Chondrocyte (in vitro differentiated cells): Measurements from ENCODE around the gene PKD2. TPM values are rescaled to one million over a fixed set of nuclear protein-coding genes. Genes with fewer than 3 reads are reported as not detected.

Source experiments
- DNase-seq: peaks from one replicate; pipeline ENCODE4 v3.0.0; 2021; ENCODE audit warnings: mixed read lengths, low spot score
- H3K27ac Mint-ChIP-seq: one replicate; pipeline ENCODE4 v1.8.0; 2021; ENCODE audit warnings: mild to moderate bottlenecking, moderate library complexity, mixed read lengths; ENCODE audit not compliant: unreplicated experiment
- H3K27me3 Mint-ChIP-seq: 2 replicates; pipeline ENCODE4 v1.8.0; 2021; ENCODE audit warnings: low read depth, mixed read lengths
- H3K36me3 Mint-ChIP-seq: 2 replicates; pipeline ENCODE4 v1.8.0; 2021; ENCODE audit warnings: low read depth, mixed read lengths
- H3K4me1 Mint-ChIP-seq: 2 replicates; pipeline ENCODE4 v1.8.0; 2021; ENCODE audit warnings: low read depth, mild to moderate bottlenecking, mixed read lengths
- H3K4me3 Mint-ChIP-seq: one replicate; pipeline ENCODE4 v1.8.0; 2021; ENCODE audit warnings: mild to moderate bottlenecking, moderate library complexity, mixed read lengths; ENCODE audit not compliant: unreplicated experiment
- H3K9me3 Mint-ChIP-seq: 2 replicates; pipeline ENCODE4 v1.8.0; 2021; ENCODE audit warnings: low read depth, mixed read lengths
- CTCF ChIP-seq: fragments of 200-600 bp; sonication (generic); IDR thresholded peaks from 2 replicates; pipeline ENCODE4 v1.5.0; 2021; ENCODE audit warnings: antibody characterized with exemption, mild to moderate bottlenecking, moderate library complexity
- total RNA-seq: library from RNA; stranded (reverse); gene quantifications from 3 replicates; pipeline ENCODE4 v1.2.1, GENCODE V29; 2021

Gene PKD2
- total RNA-seq, 1 donor from 2014 or later = 71.7 TPM

- no peak for DNase-seq
- Mint-ChIP-seq H3K4me3 (no peak overlapping the region), H3K27ac (peak overlapping the region; percentile 33), H3K36me3 (no peaks in the 10 kb centered on the region), H3K27me3 (no peaks in the 10 kb centered on the region), H3K4me1 (peaks cover 39% of the 10 kb centered on the region), H3K9me3 (no peaks in the 10 kb centered on the region)
- TF ChIP-seq CTCF = no peak
Measured at GRCh38 chr4:88003261-88003660, 4.2 kb upstream of the PKD2 start.

- no peak for DNase-seq
- no peaks in the 10 kb centered on the region for H3K27me3 Mint-ChIP-seq
- H3K36me3 Mint-ChIP-seq = no peaks in the 10 kb centered on the region
- peaks cover 55% of the 10 kb centered on the region for H3K4me1 Mint-ChIP-seq
- H3K9me3 Mint-ChIP-seq = no peaks in the 10 kb centered on the region
- TF ChIP-seq CTCF = no peak
- H3K4me3 Mint-ChIP-seq = no peak overlapping the region
- peak overlapping the region; percentile 57 for H3K27ac Mint-ChIP-seq
Measured at GRCh38 chr4:88005076-88005475, 2.4 kb upstream of the PKD2 start.

GRCh38 chr4:88005946-88006345 lies 1.5 kb upstream of the PKD2 start:
- Mint-ChIP-seq H3K36me3 (no peaks in the 10 kb centered on the region), H3K27me3 (no peaks in the 10 kb centered on the region), H3K4me3 (no peak overlapping the region), H3K4me1 (peaks cover 63% of the 10 kb centered on the region), H3K9me3 (no peaks in the 10 kb centered on the region), H3K27ac (no peak overlapping the region)
- no peak for DNase-seq
- no peak for TF ChIP-seq CTCF

- no peak for TF ChIP-seq CTCF
- peaks cover 72% of the 10 kb centered on the region for H3K4me1 Mint-ChIP-seq
- no peaks in the 10 kb centered on the region for H3K36me3 Mint-ChIP-seq
- H3K4me3 Mint-ChIP-seq = peak overlapping the region; percentile 73
- no peaks in the 10 kb centered on the region for H3K9me3 Mint-ChIP-seq
- DNase-seq = no peak
- H3K27ac Mint-ChIP-seq = peak overlapping the region; percentile 66
- H3K27me3 Mint-ChIP-seq = no peaks in the 10 kb centered on the region
Measured at GRCh38 chr4:88006956-88007303, 505 bp upstream of the PKD2 start.

- TF ChIP-seq CTCF = no peak
- Mint-ChIP-seq H3K27me3 (no peaks in the 10 kb centered on the region), H3K9me3 (no peaks in the 10 kb centered on the region), H3K27ac (peak overlapping the region; percentile 84), H3K36me3 (no peaks in the 10 kb centered on the region), H3K4me3 (peak overlapping the region; percentile 81), H3K4me1 (peaks cover 76% of the 10 kb centered on the region)
- no peak for DNase-seq
Measured at GRCh38 chr4:88008122-88008742, 797 bp downstream of the PKD2 start.
